HG03469 (cell line): ENCODE data around the gene DTNA.

Experiments
- ATAC-seq: cut with Tn5 transposase; IDR thresholded peaks from one replicate; pipeline ENCODE4 v1.9.1; 2021; ENCODE audit warnings: mild to moderate bottlenecking, moderate library complexity, moderate number of reproducible peaks; ENCODE audit not compliant: unreplicated experiment

Gene DTNA

DNA sequence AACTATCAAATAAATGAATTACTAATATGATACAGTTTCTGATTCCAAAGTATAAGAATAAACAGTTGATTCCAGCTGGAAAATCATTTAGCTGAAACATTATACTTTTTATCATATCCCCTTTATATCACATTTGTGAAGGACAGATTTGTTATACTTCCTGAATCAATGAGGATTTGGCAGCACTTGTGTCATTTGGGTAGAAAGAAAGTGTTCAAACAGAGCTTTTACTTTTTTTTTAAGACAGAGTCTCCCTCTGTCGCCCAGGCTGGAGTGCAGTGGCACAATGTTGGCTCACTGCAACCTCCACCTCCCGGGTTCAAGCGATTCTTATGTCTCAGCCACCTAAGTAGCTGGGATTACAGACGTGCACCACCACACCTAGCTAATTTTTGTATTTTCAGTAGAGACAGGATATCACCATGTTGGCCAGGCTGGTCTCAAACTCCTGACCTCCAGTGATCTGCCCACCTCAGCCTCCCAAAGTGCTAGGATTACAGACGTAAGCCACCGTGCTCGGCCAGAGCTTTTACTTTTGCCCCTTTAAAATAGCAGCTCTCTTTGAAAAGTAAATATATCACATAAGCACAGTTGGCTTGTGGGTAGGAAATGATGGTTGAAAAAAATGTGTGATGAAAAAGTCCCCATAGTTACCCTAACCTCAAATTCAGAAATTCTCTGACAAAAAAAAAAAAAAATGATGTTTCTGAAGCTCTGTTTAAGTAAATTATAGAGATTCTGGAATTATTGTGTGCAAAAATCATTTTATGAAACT, 95.2 kb downstream of the DTNA start:
- no peak for ATAC-seq

GRCh38 chr18:34805878-34806351, 95.8 kb downstream of the DTNA start:
- no peak for ATAC-seq

- ATAC-seq, result no peak
These were observed 96.4 kb downstream of the DTNA start for GRCh38 chr18:34806527-34806926.

DNA sequence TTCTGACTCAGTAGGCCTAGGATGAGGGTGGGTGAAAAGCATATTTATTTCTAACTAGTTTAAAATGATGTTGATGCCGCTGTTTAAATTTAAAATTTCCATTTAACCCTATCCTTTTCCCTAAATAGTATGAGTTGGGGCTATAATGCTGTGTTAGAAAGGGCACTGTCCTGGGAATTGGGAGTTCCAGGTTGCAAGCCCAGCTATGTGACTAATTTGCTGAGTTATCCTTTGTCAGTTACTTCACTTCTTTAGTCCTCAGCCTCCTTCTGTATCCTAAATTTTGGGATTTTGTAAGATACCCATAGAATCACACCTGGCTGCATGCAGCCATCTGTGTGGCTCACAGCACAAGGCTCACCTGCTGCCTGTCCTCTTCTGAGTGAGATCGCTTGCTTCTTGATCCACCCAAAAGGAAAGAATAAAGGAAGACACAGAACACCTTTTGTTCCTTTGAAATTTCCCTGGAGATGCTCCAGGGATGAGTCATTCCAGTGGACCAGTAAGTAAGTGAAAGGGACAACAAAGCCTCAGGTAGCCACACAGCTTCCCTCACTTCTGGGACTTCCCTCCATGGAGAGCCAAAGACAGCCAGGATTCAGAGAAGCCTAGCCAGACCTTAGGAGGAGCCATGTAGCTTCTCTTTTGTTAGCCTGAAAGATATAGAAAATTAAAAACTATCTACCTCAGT, 97.2 kb downstream of the DTNA start:
- no peak for ATAC-seq

- ATAC-seq, result no peak
These were observed 98.3 kb downstream of the DTNA start for GRCh38 chr18:34808389-34808788.

DNA sequence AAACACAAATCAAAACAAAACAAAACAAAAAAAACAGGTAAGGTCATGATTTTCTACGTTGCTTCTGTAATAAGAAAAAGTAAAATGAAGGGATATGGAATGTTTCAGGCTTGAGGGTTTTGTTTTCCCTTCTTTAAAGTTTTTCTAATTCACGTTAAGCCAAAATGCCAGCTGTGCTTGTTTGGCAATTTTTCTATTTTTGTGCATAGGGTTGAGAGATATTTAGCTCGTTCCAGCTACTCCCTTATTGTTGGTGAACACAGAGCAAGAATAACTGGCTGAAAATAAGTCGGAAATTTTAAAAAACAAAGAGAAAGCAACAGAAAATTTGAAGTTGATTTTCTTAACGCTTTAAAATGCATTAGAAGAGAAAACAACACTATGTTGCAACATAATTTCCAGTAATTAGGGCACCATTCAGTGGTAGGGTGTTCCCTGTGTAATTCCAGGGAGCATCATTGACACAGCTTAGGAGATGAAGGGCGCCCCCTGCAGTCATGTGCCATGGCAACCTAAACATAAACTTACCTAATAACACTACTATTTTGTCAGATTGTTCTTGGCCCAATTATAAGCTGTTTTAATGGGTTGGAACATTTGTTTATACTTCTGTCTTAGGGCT, 99.5 kb downstream of the DTNA start:
- ATAC-seq, result no peak

DNA sequence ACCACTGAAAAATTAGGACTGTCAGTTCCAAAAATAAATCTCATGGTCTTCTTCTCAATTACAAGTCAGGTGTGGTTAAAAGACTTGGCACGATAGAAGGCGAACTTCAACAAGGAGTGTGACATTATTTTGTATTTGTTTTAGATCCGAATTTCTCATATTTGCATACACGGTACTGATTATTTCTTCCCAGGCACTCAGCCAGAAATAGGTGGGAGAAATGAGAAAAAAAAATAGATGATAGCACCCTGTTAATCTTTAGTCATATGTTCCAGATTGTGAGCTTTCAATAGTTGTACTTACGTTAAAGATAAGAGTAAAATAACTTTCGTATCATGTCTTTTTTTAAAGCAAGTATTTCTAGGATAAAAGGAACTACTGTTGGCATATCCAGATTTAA, 106.1 kb downstream of the DTNA start:
- ATAC-seq, result no peak

GRCh38 chr18:34817636-34818035, 107.5 kb downstream of the DTNA start:
- ATAC-seq, result no peak

DNA sequence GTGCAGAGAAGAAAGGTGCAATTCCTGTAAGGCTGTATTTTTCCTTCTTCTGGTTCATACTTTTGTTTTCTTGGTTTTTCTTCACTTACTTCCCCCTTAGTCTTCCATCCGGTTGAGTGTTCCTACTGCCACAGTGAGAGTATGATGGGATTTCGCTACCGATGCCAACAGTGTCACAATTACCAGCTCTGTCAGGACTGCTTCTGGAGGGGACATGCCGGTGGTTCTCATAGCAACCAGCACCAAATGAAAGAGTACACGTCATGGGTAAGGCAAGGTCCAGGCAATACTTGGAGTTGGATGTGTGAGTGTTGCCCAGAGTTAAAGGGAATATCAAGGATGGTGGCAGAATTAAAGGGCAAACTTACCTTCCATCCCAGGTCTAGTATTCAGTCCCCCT, 108.0 kb downstream of the DTNA start:
- no peak for ATAC-seq

- ATAC-seq, result no peak
These were observed 110.4 kb downstream of the DTNA start for GRCh38 chr18:34820360-34821065.

DNA sequence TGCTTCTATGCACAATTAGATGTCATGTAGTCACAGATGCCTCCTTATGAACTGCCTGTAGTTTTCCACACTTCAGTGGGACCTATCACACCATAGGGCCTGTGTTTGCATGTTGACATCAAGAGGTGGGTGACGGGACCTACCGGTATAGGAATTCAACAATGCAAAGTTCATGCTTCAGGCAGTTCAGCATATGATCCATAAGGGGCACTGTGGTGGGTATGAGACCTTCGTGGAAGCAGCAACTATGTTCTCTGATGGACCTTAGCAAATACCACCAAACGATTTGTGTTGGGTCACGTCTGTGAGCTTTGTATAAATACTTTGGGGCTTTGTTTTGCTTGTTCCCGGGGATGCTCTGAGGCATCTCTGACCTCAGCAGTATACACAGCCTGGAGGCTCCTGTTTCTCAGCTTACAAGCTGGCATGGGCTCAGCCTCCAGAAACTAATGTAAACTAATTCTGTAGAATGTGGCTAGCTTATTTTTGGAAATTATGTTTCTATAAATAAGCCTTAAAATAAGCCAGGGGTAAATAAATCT, 111.6 kb downstream of the DTNA start:
- ATAC-seq, result no peak

DNA sequence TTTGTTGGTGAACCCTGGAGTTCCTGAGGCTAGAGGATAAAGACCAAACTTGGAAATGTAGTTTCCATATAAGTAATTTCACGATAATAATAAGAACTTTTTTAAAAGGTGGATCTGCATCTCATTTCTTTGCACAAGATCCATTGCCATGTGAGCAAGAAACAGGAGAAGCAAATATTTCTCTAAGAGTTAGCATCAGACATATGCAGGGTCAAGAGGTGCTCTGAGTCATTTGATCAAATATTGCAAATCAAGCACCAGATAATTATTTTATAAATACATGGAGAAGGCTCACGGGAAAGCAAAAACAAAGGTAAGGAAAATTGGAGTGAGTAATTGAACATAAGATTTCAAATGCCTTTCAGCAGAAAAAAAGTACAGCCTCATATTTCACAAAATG, 118.0 kb downstream of the DTNA start:
- ATAC-seq, result no peak

GRCh38 chr18:34834897-34835296, 124.8 kb downstream of the DTNA start:
- no peak for ATAC-seq

DNA sequence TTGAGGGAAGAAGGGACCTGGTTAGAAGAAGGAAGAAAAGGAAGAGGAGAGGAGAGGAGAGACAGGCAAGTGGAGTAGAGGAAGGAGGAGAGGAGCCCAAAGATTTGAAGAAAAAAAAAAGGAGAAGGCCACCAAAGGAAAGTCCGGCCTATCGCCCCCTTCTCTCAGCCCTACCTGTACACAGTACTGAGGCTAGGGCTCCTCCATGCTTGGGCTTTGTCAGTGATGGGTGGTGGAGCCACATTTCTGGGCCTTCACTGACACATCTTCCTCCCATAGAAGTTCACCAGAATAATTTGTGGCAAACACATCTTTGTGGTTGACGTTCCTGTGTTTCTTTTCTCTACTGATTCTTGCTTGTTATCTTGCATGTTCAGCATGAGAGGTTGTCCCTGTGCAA, 125.4 kb downstream of the DTNA start:
- no peak for ATAC-seq

DNA sequence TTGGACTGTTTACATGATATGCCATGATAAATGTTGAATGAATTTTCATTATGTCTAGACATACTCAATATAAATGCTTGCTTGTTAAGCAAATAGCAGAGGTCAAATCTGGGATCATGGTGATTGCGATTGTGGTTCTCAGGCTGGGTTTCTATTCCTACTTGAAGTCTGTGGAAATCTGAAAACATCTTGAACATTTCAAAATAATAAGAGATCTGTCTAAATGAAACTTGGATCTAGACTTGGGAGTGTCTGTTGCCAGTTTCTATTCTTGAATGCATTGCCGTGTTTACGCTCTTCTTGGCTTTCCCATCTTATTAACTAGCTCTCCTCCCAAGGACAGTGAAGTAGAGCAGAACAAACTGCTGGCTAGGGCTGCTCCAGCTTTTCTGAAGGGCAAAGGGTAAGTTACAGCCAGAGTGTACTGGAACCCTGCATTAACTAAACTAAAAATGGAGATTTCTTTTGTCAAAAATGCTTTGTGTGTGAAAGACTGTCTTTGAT, 127.7 kb downstream of the DTNA start:
- ATAC-seq, result no peak

- ATAC-seq, result no peak
These were observed 128.6 kb downstream of the DTNA start for GRCh38 chr18:34838669-34839068.

GRCh38 chr18:34840256-34840826, 130.2 kb downstream of the DTNA start:
- ATAC-seq, result no peak

DNA sequence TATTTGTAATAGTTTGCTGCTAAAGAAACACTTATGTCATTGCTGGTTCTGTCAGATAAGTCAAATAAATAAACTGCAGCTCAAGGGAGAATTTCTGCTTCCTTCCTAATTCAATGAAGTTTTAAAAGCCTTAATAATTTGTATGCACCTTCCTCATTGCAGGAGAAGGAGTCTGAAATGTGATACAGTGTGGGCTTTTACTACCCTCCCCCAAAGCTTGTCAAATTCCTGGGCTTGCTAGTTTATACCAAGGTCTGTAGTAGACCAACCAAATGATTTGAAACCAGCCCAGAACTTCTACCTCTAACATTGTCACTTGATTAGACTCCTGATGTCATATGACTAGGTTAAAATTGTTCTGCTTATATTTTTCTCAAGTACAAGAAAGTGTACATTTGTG, 131.8 kb downstream of the DTNA start:
- ATAC-seq, result no peak

DNA sequence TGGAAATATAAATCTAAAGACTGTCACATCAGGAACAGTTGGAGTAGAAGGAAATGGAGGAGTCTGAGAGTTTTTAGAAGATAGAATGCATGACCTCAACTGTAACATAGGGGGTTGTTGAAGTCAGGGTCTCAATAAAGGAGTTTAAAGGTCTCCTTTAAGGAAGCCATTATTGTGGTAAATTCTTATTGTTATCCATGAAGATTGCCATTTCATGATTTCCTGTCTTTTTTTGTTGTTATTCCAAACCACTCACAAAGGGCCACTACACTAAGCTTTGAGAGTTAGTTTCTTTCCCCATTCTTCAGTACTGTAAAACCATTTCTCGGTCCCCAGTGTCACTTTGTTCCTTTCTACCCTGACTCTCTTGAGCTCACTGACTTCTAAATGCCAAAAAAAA, 134.0 kb downstream of the DTNA start:
- no peak for ATAC-seq

DNA sequence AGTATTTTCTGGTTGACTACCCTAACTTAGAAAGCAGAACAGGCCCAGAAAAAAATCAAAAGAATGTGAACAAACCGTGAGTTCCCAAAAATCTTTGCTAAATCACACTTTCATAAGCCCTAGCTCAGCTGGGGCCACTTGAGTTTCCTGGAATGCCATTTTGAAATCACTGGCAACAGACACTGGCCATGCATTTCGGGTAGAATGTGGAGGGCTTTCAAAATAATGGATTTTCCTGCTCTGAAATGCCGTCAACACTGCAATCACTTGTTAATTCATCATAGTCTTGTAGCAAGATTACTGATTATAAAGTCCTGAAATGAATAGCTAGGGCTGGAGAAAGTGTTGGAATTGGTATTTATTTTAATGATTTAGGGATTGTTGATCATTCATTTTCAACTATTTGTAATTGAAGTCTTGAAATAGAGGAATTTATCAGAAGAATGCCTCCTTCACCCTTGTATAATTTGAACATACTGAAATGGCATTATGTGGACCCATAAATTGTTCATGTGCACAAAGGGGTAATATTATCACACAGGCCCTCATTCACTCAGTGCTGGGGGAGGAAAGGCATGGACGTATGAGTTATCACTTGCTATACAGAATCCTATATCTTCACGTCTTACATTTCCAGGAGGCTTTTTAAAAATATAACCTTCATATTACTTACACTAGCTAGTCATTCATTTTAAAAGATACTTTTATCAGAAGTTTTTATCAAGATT, 134.8 kb downstream of the DTNA start:
- ATAC-seq, result no peak
